ENCODE measurements around the gene RNLS. TPM values are rescaled to one million over a fixed set of nuclear protein-coding genes. Genes with fewer than 3 reads are reported as not detected.

Gene RNLS
- total and polyA plus RNA-seq, 2 of the 8 experiments (the other 6 are each of a cell fraction or from before 2014, with no cell fraction given), result 7.5 to 12.7 TPM

DNA sequence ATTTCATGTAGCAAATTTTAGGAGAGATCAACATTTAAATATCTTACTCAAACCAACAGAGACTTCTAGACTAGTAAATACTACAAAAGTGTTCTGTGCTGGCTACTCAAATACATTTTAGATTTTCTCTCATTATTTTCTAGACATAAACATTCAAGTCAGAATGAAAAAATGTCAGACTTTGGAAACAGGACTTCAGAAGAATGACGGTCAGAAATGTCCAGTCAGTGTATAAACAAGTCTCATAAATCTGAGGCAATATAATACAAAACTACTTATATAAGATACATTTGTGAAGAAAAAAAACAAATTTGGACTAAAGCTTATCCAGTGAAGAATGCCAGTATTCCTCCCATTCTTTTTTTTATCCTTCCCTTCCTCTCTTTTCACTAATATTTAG is 25.9 kb downstream of the RNLS start (continued):
- TF ChIP-seq, protein P1, sequence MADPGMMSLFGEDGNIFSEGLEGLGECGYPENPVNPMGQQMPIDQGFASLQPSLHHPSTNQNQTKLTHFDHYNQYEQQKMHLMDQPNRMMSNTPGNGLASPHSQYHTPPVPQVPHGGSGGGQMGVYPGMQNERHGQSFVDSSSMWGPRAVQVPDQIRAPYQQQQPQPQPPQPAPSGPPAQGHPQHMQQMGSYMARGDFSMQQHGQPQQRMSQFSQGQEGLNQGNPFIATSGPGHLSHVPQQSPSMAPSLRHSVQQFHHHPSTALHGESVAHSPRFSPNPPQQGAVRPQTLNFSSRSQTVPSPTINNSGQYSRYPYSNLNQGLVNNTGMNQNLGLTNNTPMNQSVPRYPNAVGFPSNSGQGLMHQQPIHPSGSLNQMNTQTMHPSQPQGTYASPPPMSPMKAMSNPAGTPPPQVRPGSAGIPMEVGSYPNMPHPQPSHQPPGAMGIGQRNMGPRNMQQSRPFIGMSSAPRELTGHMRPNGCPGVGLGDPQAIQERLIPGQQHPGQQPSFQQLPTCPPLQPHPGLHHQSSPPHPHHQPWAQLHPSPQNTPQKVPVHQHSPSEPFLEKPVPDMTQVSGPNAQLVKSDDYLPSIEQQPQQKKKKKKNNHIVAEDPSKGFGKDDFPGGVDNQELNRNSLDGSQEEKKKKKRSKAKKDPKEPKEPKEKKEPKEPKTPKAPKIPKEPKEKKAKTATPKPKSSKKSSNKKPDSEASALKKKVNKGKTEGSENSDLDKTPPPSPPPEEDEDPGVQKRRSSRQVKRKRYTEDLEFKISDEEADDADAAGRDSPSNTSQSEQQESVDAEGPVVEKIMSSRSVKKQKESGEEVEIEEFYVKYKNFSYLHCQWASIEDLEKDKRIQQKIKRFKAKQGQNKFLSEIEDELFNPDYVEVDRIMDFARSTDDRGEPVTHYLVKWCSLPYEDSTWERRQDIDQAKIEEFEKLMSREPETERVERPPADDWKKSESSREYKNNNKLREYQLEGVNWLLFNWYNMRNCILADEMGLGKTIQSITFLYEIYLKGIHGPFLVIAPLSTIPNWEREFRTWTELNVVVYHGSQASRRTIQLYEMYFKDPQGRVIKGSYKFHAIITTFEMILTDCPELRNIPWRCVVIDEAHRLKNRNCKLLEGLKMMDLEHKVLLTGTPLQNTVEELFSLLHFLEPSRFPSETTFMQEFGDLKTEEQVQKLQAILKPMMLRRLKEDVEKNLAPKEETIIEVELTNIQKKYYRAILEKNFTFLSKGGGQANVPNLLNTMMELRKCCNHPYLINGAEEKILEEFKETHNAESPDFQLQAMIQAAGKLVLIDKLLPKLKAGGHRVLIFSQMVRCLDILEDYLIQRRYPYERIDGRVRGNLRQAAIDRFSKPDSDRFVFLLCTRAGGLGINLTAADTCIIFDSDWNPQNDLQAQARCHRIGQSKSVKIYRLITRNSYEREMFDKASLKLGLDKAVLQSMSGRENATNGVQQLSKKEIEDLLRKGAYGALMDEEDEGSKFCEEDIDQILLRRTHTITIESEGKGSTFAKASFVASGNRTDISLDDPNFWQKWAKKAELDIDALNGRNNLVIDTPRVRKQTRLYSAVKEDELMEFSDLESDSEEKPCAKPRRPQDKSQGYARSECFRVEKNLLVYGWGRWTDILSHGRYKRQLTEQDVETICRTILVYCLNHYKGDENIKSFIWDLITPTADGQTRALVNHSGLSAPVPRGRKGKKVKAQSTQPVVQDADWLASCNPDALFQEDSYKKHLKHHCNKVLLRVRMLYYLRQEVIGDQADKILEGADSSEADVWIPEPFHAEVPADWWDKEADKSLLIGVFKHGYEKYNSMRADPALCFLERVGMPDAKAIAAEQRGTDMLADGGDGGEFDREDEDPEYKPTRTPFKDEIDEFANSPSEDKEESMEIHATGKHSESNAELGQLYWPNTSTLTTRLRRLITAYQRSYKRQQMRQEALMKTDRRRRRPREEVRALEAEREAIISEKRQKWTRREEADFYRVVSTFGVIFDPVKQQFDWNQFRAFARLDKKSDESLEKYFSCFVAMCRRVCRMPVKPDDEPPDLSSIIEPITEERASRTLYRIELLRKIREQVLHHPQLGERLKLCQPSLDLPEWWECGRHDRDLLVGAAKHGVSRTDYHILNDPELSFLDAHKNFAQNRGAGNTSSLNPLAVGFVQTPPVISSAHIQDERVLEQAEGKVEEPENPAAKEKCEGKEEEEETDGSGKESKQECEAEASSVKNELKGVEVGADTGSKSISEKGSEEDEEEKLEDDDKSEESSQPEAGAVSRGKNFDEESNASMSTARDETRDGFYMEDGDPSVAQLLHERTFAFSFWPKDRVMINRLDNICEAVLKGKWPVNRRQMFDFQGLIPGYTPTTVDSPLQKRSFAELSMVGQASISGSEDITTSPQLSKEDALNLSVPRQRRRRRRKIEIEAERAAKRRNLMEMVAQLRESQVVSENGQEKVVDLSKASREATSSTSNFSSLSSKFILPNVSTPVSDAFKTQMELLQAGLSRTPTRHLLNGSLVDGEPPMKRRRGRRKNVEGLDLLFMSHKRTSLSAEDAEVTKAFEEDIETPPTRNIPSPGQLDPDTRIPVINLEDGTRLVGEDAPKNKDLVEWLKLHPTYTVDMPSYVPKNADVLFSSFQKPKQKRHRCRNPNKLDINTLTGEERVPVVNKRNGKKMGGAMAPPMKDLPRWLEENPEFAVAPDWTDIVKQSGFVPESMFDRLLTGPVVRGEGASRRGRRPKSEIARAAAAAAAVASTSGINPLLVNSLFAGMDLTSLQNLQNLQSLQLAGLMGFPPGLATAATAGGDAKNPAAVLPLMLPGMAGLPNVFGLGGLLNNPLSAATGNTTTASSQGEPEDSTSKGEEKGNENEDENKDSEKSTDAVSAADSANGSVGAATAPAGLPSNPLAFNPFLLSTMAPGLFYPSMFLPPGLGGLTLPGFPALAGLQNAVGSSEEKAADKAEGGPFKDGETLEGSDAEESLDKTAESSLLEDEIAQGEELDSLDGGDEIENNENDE (IDR thresholded peaks at IDR 0.05; ENCODE audit: insufficient replicate concordance, low read length), result no peak
- TF ChIP-seq GTF2F1 (IDR thresholded peaks at IDR 0.05; ENCODE audit: borderline replicate concordance, low read depth, low read length) (no peak), EZH2 (IDR thresholded peaks at IDR 0.05; ENCODE audit: low read depth, low read length, severe bottlenecking) (no peak), CBX8 (IDR thresholded peaks at IDR 0.05; ENCODE audit: borderline replicate concordance, low read depth, low read length) (no peak)
